Measurements from ENCODE around the gene RPS6KA2.

Gene RPS6KA2

GRCh38 chr6:166624275-166624674, 2.8 kb downstream of the RPS6KA2 start:
- peak; percentile 13 to 67 for DNase-seq (ENCODE audit: low read depth in 1 of 2, low spot score in 1 of 2)
- Histone ChIP-seq H3K27me3 (ENCODE audit: insufficient read depth, poor library complexity, severe bottlenecking) (no peaks in the 10 kb centered on the region), H3K4me3 (replicated peaks; ENCODE audit: insufficient read depth, low read length) (no peak overlapping the region), H3K27ac (replicated peaks) (no peak overlapping the region)
- TF ChIP-seq, protein P1, sequence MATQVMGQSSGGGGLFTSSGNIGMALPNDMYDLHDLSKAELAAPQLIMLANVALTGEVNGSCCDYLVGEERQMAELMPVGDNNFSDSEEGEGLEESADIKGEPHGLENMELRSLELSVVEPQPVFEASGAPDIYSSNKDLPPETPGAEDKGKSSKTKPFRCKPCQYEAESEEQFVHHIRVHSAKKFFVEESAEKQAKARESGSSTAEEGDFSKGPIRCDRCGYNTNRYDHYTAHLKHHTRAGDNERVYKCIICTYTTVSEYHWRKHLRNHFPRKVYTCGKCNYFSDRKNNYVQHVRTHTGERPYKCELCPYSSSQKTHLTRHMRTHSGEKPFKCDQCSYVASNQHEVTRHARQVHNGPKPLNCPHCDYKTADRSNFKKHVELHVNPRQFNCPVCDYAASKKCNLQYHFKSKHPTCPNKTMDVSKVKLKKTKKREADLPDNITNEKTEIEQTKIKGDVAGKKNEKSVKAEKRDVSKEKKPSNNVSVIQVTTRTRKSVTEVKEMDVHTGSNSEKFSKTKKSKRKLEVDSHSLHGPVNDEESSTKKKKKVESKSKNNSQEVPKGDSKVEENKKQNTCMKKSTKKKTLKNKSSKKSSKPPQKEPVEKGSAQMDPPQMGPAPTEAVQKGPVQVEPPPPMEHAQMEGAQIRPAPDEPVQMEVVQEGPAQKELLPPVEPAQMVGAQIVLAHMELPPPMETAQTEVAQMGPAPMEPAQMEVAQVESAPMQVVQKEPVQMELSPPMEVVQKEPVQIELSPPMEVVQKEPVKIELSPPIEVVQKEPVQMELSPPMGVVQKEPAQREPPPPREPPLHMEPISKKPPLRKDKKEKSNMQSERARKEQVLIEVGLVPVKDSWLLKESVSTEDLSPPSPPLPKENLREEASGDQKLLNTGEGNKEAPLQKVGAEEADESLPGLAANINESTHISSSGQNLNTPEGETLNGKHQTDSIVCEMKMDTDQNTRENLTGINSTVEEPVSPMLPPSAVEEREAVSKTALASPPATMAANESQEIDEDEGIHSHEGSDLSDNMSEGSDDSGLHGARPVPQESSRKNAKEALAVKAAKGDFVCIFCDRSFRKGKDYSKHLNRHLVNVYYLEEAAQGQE (IDR thresholded peaks at IDR 0.05; ENCODE audit: insufficient replicate concordance, low read depth) = no peak
- no peak for TF ChIP-seq GABPA (IDR thresholded peaks at IDR 0.05; ENCODE audit: low read depth)
- TF ChIP-seq SPI1 (IDR thresholded peaks at IDR 0.05; ENCODE audit: borderline replicate concordance, low read depth) = no peak
- TF ChIP-seq POLR2AphosphoS5 (IDR thresholded peaks at IDR 0.05; ENCODE audit: low read depth) = no peak
- TF ChIP-seq, protein P2, sequence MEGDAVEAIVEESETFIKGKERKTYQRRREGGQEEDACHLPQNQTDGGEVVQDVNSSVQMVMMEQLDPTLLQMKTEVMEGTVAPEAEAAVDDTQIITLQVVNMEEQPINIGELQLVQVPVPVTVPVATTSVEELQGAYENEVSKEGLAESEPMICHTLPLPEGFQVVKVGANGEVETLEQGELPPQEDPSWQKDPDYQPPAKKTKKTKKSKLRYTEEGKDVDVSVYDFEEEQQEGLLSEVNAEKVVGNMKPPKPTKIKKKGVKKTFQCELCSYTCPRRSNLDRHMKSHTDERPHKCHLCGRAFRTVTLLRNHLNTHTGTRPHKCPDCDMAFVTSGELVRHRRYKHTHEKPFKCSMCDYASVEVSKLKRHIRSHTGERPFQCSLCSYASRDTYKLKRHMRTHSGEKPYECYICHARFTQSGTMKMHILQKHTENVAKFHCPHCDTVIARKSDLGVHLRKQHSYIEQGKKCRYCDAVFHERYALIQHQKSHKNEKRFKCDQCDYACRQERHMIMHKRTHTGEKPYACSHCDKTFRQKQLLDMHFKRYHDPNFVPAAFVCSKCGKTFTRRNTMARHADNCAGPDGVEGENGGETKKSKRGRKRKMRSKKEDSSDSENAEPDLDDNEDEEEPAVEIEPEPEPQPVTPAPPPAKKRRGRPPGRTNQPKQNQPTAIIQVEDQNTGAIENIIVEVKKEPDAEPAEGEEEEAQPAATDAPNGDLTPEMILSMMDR (IDR thresholded peaks at IDR 0.05; ENCODE audit: insufficient read depth, low read length) = no peak

DNA sequence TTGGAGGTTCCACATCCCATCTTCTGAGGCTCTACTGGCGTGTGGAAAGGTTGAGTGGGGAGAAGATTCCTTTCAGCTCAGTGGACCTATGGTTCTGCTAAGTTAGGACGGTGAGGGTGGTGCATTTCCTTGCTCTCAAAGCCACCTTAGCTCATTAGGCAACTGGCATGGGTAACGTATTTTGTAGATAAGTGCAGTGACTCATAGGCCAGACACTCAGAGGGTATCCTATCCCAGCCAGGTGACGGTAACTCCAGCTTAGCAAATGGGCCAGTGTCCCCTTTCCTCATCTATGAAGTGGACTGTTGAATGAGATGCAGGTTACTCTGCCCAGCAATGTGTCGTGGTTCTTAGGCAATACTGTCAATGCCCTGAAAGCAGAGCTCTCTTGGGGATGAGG, 3.7 kb downstream of the RPS6KA2 start:
- TF ChIP-seq, protein P2 (IDR thresholded peaks at IDR 0.05; ENCODE audit: insufficient read depth, low read length) = no peak
- TF ChIP-seq SPI1 (IDR thresholded peaks at IDR 0.05; ENCODE audit: borderline replicate concordance, low read depth) = no peak
- no peak overlapping the region for H3K4me3 ChIP-seq (replicated peaks; ENCODE audit: insufficient read depth, low read length)
- DNase-seq (ENCODE audit: low read depth in 1 of 2, low spot score in 1 of 2) = no peak
- H3K27ac ChIP-seq (replicated peaks) = no peak overlapping the region
- H3K27me3 ChIP-seq (ENCODE audit: insufficient read depth, poor library complexity, severe bottlenecking) = no peaks in the 10 kb centered on the region

- Histone ChIP-seq H3K4me3 (replicated peaks; ENCODE audit: insufficient read depth, low read length) (no peak overlapping the region), H3K27ac (replicated peaks) (no peak overlapping the region), H3K27me3 (ENCODE audit: insufficient read depth, poor library complexity, severe bottlenecking) (no peaks in the 10 kb centered on the region)
- TF ChIP-seq SPI1 (IDR thresholded peaks at IDR 0.05; ENCODE audit: borderline replicate concordance, low read depth) (no peak), GABPA (IDR thresholded peaks at IDR 0.05; ENCODE audit: low read depth) (no peak), POLR2AphosphoS5 (IDR thresholded peaks at IDR 0.05; ENCODE audit: low read depth) (no peak)
- TF ChIP-seq, protein P1 (IDR thresholded peaks at IDR 0.05; ENCODE audit: insufficient replicate concordance, low read depth) = no peak
- TF ChIP-seq, protein P2 (IDR thresholded peaks at IDR 0.05; ENCODE audit: insufficient read depth, low read length) = no peak
- DNase-seq (ENCODE audit: low read depth in 1 of 2, low spot score in 1 of 2) = no peak
These were observed 5.9 kb downstream of the RPS6KA2 start for GRCh38 chr6:166621114-166621540.

DNA sequence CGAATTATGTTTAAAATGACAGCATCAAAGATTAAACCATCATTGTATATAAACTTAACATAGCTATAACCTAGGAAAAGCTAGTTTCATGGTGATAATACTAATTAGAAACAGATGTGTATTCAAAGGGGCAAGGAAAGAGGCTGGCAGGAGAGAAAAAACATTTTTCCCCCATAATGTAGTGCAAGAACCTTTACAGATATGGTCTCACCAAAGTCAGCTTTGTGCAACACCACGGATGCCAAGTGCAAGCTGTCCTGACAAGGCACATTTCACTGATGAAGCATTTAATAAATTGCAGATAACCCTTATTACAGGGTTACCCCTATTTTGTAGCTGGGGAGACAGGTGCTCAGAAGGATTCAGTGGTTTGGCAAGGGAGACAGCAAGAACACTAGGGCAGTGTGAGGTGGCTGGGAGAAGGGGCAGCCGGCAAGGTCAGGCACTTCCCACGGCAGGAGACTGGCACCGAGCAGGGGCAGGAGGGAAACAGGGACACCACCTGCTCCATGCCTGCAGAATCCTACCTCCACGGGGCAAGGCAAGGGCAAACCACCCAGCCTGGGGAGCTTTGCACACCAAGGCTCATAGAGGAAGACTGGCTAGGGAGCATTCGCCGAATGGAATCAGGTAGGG, 6.5 kb downstream of the RPS6KA2 start:
- no peak for DNase-seq (ENCODE audit: low read depth in 1 of 2, low spot score in 1 of 2)
- TF ChIP-seq POLR2AphosphoS5 (IDR thresholded peaks at IDR 0.05; ENCODE audit: low read depth) (no peak), SPI1 (IDR thresholded peaks at IDR 0.05; ENCODE audit: borderline replicate concordance, low read depth) (no peak), GABPA (IDR thresholded peaks at IDR 0.05; ENCODE audit: low read depth) (no peak)
- TF ChIP-seq, protein P2 (IDR thresholded peaks at IDR 0.05; ENCODE audit: insufficient read depth, low read length) = no peak
- TF ChIP-seq, protein P1 (IDR thresholded peaks at IDR 0.05; ENCODE audit: insufficient replicate concordance, low read depth) = no peak
- Histone ChIP-seq H3K4me3 (replicated peaks; ENCODE audit: insufficient read depth, low read length) (no peak overlapping the region), H3K27ac (replicated peaks) (no peak overlapping the region), H3K27me3 (ENCODE audit: insufficient read depth, poor library complexity, severe bottlenecking) (no peaks in the 10 kb centered on the region)

Measured in HL-60 (cell line).